Measurements from ENCODE around the gene ENTPD3.

Gene ENTPD3

DNA sequence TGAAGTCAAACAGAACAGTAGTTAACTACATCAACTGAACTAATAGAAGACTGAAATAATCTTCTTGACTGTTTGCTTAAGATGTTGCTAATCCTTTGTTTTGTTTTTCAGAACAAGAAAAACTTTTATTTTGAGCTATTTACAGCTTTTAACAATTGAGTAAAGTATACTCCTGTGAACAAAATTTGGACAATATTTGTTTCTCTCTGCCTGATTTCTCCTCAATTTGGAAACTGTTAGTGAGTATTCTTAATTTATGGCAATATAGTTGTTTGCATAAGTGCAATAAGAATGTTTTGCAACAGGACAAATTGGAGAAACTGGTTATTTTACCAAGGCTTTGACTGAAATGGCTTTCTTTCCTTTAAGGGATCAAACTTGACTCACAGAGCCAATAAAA is 36.5 kb upstream of the ENTPD3 start:
- no peak for DNase-seq
- Histone ChIP-seq H3K9me3 (ENCODE audit: insufficient read depth, low read depth, low read length) (no peaks in the 10 kb centered on the region), H3K23ac (ENCODE audit: low read length) (no peak overlapping the region), H4K8ac (ENCODE audit: low read depth, low read length) (no peak overlapping the region), H2AK5ac (ENCODE audit: low read length) (no peak overlapping the region), H3K27me3 (ENCODE audit: insufficient read depth, low read length) (no peaks in the 10 kb centered on the region), H3K4me3 (ENCODE audit: low read depth, low read length) (no peak overlapping the region), H3K9ac (ENCODE audit: low read length) (no peak overlapping the region), H3K4me1 (ENCODE audit: control insufficient read depth in 1 of 2, insufficient read depth in 2 of 2, low read length in 2 of 2) (no peaks in the 10 kb centered on the region), H3K36me3 (ENCODE audit: control insufficient read depth in 1 of 2, insufficient read depth in 2 of 2, low read length in 2 of 2) (no peaks in the 10 kb centered on the region), H3K4me2 (ENCODE audit: low read length) (no peak overlapping the region), H3K27ac (ENCODE audit: low read depth, low read length) (no peak overlapping the region), H3K4ac (ENCODE audit: low read depth, low read length) (no peak overlapping the region), H2BK120ac (ENCODE audit: insufficient read depth, low read length, poor library complexity) (no peak overlapping the region), H2BK5ac (ENCODE audit: low read depth, low read length, poor library complexity) (no peak overlapping the region), H3K79me1 (ENCODE audit: low read length) (no peaks in the 10 kb centered on the region), H2AFZ (ENCODE audit: insufficient read depth, low read length, poor library complexity) (no peak overlapping the region), H2BK12ac (ENCODE audit: low read length) (no peak overlapping the region), H3K14ac (ENCODE audit: low read length) (no peak overlapping the region), H4K91ac (ENCODE audit: low read depth, low read length) (no peak overlapping the region), H3K79me2 (ENCODE audit: control insufficient read depth, insufficient read depth, low read length, poor library complexity) (no peaks in the 10 kb centered on the region), H4K12ac (ENCODE audit: low read depth, low read length) (no peak overlapping the region), H3K18ac (ENCODE audit: low read length) (no peak overlapping the region)

- no peak overlapping the region for H3K9ac ChIP-seq (ENCODE audit: low read length)
These were observed 31.6 kb upstream of the ENTPD3 start for GRCh38 chr3:40355410-40355809.

DNA sequence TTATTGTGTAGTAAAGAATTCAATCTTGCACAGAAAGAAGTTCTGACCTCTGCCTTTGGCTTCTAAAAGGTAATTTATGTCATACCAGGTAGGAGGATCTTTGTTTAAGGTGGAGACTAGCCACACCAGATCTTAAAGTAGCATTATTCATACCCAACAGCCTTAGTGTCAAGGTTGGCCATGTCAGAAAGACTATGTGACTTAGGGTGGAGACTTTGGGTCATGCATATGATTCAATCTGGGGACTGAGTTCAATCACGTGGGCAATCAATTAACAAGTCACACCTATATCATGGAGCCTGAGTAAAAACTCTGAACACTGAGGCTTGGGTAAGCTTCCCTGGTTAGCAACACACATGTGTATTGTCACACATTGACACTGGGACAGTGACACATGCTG is 28.5 kb upstream of the ENTPD3 start:
- Histone ChIP-seq H4K8ac (ENCODE audit: low read depth, low read length) (no peak overlapping the region), H3K4me3 (ENCODE audit: low read depth, low read length) (no peak overlapping the region), H4K12ac (ENCODE audit: low read depth, low read length) (no peak overlapping the region), H3K9me3 (ENCODE audit: insufficient read depth, low read depth, low read length) (no peaks in the 10 kb centered on the region), H2BK12ac (ENCODE audit: low read length) (no peak overlapping the region), H3K79me1 (ENCODE audit: low read length) (no peaks in the 10 kb centered on the region), H3K4me2 (ENCODE audit: low read length) (no peak overlapping the region), H2BK120ac (ENCODE audit: insufficient read depth, low read length, poor library complexity) (no peak overlapping the region), H3K4me1 (ENCODE audit: control insufficient read depth in 1 of 2, insufficient read depth in 2 of 2, low read length in 2 of 2) (no peaks in the 10 kb centered on the region), H3K18ac (ENCODE audit: low read length) (no peak overlapping the region), H3K27me3 (ENCODE audit: insufficient read depth, low read length) (no peaks in the 10 kb centered on the region), H2AFZ (ENCODE audit: insufficient read depth, low read length, poor library complexity) (no peak overlapping the region), H4K91ac (ENCODE audit: low read depth, low read length) (no peak overlapping the region), H2AK5ac (ENCODE audit: low read length) (no peak overlapping the region), H3K9ac (ENCODE audit: low read length) (no peak overlapping the region), H3K4ac (ENCODE audit: low read depth, low read length) (no peak overlapping the region), H3K79me2 (ENCODE audit: control insufficient read depth, insufficient read depth, low read length, poor library complexity) (no peaks in the 10 kb centered on the region), H3K14ac (ENCODE audit: low read length) (no peak overlapping the region), H3K27ac (ENCODE audit: low read depth, low read length) (no peak overlapping the region), H3K36me3 (ENCODE audit: control insufficient read depth in 1 of 2, insufficient read depth in 2 of 2, low read length in 2 of 2) (no peaks in the 10 kb centered on the region), H3K23ac (ENCODE audit: low read length) (no peak overlapping the region), H2BK5ac (ENCODE audit: low read depth, low read length, poor library complexity) (no peak overlapping the region)
- no peak for DNase-seq
- WGBS (ENCODE audit: extremely low coverage, insufficient coverage, insufficient read length), result no CpG with 5 or more reads among the region's 1 CpG

More at GRCh38 chr3:40355410-40355809, 31.6 kb upstream of the ENTPD3 start:
- Histone ChIP-seq H3K27ac (ENCODE audit: low read depth, low read length) (no peak overlapping the region), H3K4ac (ENCODE audit: low read depth, low read length) (no peak overlapping the region), H3K36me3 (ENCODE audit: control insufficient read depth in 1 of 2, insufficient read depth in 2 of 2, low read length in 2 of 2) (no peaks in the 10 kb centered on the region), H3K9me3 (ENCODE audit: insufficient read depth, low read depth, low read length) (no peaks in the 10 kb centered on the region), H4K91ac (ENCODE audit: low read depth, low read length) (no peak overlapping the region), H2BK12ac (ENCODE audit: low read length) (no peak overlapping the region), H2BK120ac (ENCODE audit: insufficient read depth, low read length, poor library complexity) (no peak overlapping the region), H3K79me1 (ENCODE audit: low read length) (no peaks in the 10 kb centered on the region), H3K27me3 (ENCODE audit: insufficient read depth, low read length) (no peaks in the 10 kb centered on the region), H4K8ac (ENCODE audit: low read depth, low read length) (no peak overlapping the region), H2AFZ (ENCODE audit: insufficient read depth, low read length, poor library complexity) (no peak overlapping the region), H3K14ac (ENCODE audit: low read length) (no peak overlapping the region), H3K4me3 (ENCODE audit: low read depth, low read length) (no peak overlapping the region), H3K4me2 (ENCODE audit: low read length) (no peak overlapping the region), H3K4me1 (ENCODE audit: control insufficient read depth in 1 of 2, insufficient read depth in 2 of 2, low read length in 2 of 2) (no peaks in the 10 kb centered on the region), H3K79me2 (ENCODE audit: control insufficient read depth, insufficient read depth, low read length, poor library complexity) (no peaks in the 10 kb centered on the region), H2BK5ac (ENCODE audit: low read depth, low read length, poor library complexity) (no peak overlapping the region), H4K12ac (ENCODE audit: low read depth, low read length) (no peak overlapping the region), H3K23ac (ENCODE audit: low read length) (no peak overlapping the region), H3K18ac (ENCODE audit: low read length) (no peak overlapping the region), H2AK5ac (ENCODE audit: low read length) (no peak overlapping the region)
- DNase-seq, result no peak
- no CpG with 5 or more reads among the region's 2 CpGs for WGBS (ENCODE audit: extremely low coverage, insufficient coverage, insufficient read length)

DNA sequence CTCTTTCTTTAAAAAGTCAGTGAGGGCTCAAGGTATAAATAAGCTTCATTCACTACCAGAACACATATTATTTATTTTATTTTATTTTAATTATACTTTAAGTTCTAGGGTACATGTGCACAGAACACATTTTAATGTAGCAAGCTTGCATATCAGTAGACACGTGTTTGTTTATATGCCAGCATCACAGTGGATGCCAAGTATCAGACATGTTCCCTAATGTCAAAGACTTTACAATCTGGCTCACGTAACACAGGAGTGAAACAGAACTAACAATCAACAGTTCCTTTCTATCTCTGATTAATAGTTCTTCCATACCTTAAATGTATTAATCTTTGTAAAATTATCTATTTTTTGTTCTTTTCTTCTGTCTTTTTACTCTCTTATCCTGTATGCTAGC is 23.3 kb upstream of the ENTPD3 start:
- Histone ChIP-seq H3K9ac (ENCODE audit: low read length) (no peak overlapping the region), H3K14ac (ENCODE audit: low read length) (no peak overlapping the region), H2BK5ac (ENCODE audit: low read depth, low read length, poor library complexity) (no peak overlapping the region), H4K12ac (ENCODE audit: low read depth, low read length) (no peak overlapping the region), H3K18ac (ENCODE audit: low read length) (no peak overlapping the region), H3K9me3 (ENCODE audit: insufficient read depth, low read depth, low read length) (no peaks in the 10 kb centered on the region), H4K8ac (ENCODE audit: low read depth, low read length) (no peak overlapping the region), H3K27me3 (ENCODE audit: insufficient read depth, low read length) (no peaks in the 10 kb centered on the region), H3K79me1 (ENCODE audit: low read length) (no peaks in the 10 kb centered on the region), H2BK12ac (ENCODE audit: low read length) (no peak overlapping the region), H3K4me2 (ENCODE audit: low read length) (no peak overlapping the region), H3K4me1 (ENCODE audit: control insufficient read depth in 1 of 2, insufficient read depth in 2 of 2, low read length in 2 of 2) (no peaks in the 10 kb centered on the region), H3K4me3 (ENCODE audit: low read depth, low read length) (no peak overlapping the region), H3K23ac (ENCODE audit: low read length) (no peak overlapping the region), H2AK5ac (ENCODE audit: low read length) (no peak overlapping the region), H4K91ac (ENCODE audit: low read depth, low read length) (no peak overlapping the region), H2AFZ (ENCODE audit: insufficient read depth, low read length, poor library complexity) (no peak overlapping the region), H3K27ac (ENCODE audit: low read depth, low read length) (no peak overlapping the region), H2BK120ac (ENCODE audit: insufficient read depth, low read length, poor library complexity) (no peak overlapping the region), H3K36me3 (ENCODE audit: control insufficient read depth in 1 of 2, insufficient read depth in 2 of 2, low read length in 2 of 2) (no peaks in the 10 kb centered on the region), H3K4ac (ENCODE audit: low read depth, low read length) (no peak overlapping the region), H3K79me2 (ENCODE audit: control insufficient read depth, insufficient read depth, low read length, poor library complexity) (no peaks in the 10 kb centered on the region)
- WGBS (ENCODE audit: extremely low coverage, insufficient coverage, insufficient read length), result no CpG with 5 or more reads among the region's 2 CpGs
- DNase-seq, result no peak
